H7 (cell line): ENCODE results near the gene DNAH14. TPM values are rescaled to one million over a fixed set of nuclear protein-coding genes. Genes with fewer than 3 reads are reported as not detected.
"Not testable (repeated sequence)": the region's sequence is repeated elsewhere in the genome, so short reads cannot be mapped to it uniquely, and the experiment has no call there.

Source experiments
- DNase-seq: peaks from one replicate; pipeline ENCODE4 v3.0.0; 2012
- H3K27me3 ChIP-seq: 2 replicates; pipeline ENCODE4 v1.6.0; 2011; ENCODE audit warnings: mild to moderate bottlenecking, low read length; ENCODE audit not compliant: control insufficient read depth, insufficient read depth
- H3K36me3 ChIP-seq: replicated peaks from 2 replicates; pipeline ENCODE4 v1.5.1; 2011; ENCODE audit warnings: low read length; ENCODE audit not compliant: control insufficient read depth, insufficient read depth
- H3K4me3 ChIP-seq: 2 replicates; pipeline ENCODE4 v1.5.1; 2011; ENCODE audit warnings: low read depth, mild to moderate bottlenecking, control low read depth, low read length, moderate library complexity; ENCODE audit not compliant: insufficient read depth
- total RNA-seq: library from RNA; depleted of rRNA; stranded (reverse); fragments of >200 nt; shearing (Covaris generic); gene quantifications from 2 replicates; pipeline ENCODE4 v1.2.3, GENCODE V29; 2014; rRNA removed

DNAH14 gene
- total RNA-seq: 42.9 and 53.7 TPM in 2 replicates

- Histone ChIP-seq H3K4me3 (peak within 1 kb of the TSS; percentile 77), H3K27me3 (no peaks in the 10 kb centered on the region; the same call in 1 of the 2 replicates), H3K36me3 (no peaks in the 10 kb centered on the region)
- peak; percentile 90 for DNase-seq
Measured at GRCh38 chr1:224929335-224930237, at the start of gene DNAH14. Gene DNAH14 (plus strand): TSS chr1:224929675. CDS start chr1:224952703, 23,028 bp downstream.

GRCh38 chr1:224880593-224881307 lies 48.7 kb upstream of the DNAH14 start:
- peak; percentile 36 for DNase-seq
- no peak overlapping the region for H3K4me3 ChIP-seq
- no peaks in the 10 kb centered on the region for H3K27me3 ChIP-seq
- no peaks in the 10 kb centered on the region for H3K36me3 ChIP-seq

DNA sequence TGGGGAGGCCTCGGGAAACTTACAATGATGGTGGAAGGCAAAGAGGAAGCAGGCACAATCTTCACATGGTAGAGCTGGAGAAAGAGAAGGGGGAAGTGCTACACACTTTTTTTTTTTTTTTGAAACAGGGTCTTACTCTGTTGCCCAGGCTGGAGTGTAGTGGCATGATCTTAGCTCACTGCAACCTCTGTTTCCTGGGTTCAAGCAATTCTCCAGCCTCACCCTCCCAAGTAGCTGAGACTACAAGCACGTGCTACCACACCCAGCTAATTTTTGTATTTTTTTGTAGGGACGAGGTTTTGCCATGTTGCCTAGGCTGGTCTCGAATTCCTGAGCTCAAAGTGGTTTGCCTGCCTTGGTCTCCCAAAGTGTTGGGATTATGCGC lies 48.2 kb upstream of the DNAH14 start:
- H3K4me3 ChIP-seq, H3K27me3 ChIP-seq, H3K36me3 ChIP-seq, DNase-seq: not testable (repeated sequence)

GRCh38 chr1:224881762-224882211 lies 47.7 kb upstream of the DNAH14 start:
- no peak overlapping the region for H3K4me3 ChIP-seq
- DNase-seq: no peak
- no peaks in the 10 kb centered on the region for H3K36me3 ChIP-seq
- no peaks in the 10 kb centered on the region for H3K27me3 ChIP-seq

DNA sequence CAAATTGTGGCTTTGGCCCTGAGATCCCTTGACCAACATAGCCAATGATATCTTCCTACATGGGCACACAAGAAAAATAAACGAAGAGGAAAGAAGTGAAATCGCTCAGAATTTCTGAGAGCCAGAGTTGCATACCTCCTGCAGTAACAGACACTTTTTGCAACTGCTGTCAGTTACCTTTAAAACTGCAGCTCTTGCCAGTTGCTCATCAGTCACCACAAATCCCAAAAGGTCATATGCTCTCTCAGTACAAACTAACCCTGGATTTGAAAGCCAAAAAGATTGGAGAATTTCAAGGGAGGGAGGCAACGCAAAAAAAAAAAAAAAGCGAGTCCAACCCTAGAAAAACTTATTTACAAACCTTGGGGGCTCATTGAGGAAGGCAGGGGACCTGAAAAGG lies 47.2 kb upstream of the DNAH14 start:
- DNase-seq: no peak
- no peak overlapping the region for H3K4me3 ChIP-seq

DNA sequence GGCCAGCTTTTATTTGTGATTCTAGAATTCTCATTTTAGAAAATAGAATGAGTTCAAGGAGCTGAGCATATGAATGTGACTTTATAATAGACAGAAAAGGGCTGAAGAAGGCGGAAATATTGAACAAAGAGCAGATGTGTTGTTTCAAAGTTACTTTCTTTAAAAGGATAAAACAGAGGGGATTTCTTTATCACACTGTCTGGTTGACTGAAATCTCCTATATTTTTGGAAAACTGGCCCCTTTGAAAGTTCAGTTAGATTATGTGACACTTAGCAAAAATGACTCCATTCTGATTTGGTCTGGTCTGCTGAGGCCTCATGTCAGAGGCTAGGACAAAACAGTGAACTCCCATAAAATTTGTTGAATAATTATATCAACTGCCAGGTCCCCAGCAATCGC lies 46.4 kb upstream of the DNAH14 start:
- Histone ChIP-seq H3K27me3 (no peaks in the 10 kb centered on the region), H3K4me3 (no peak overlapping the region), H3K36me3 (no peaks in the 10 kb centered on the region)
- no peak for DNase-seq

More for the DNA sequence above, 47.2 kb upstream of the DNAH14 start:
- Histone ChIP-seq H3K36me3 (no peaks in the 10 kb centered on the region), H3K27me3 (no peaks in the 10 kb centered on the region)

DNA sequence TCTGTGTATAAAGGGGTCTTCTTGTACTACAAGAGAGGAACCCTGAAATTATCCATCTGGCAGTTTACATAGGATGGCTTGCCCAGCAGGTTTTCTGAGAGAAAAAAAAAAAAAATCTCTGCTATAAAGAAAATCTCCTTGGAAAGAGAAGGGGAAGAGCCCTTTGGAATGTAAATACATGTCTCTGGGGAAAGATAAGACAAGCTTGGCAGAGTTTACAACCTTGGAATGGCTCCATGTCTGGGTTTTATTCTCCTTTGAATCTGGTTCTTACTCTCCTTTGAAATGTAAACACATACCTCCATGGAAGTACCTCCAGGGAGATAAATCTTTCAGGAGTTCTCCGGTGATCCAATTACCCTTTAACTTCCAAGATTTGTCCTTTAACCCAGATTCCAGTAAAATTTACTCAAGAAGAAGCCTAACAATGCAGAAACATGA lies 45.1 kb upstream of the DNAH14 start:
- H3K27me3 ChIP-seq: no peaks in the 10 kb centered on the region
- H3K36me3 ChIP-seq: no peaks in the 10 kb centered on the region
- DNase-seq: no peak
- no peak overlapping the region for H3K4me3 ChIP-seq

- H3K36me3 ChIP-seq, DNase-seq, H3K4me3 ChIP-seq, H3K27me3 ChIP-seq: not testable (repeated sequence)
Measured at GRCh38 chr1:224885376-224885775, 44.1 kb upstream of the DNAH14 start.

GRCh38 chr1:224894915-224895314 lies 34.6 kb upstream of the DNAH14 start:
- peak; percentile 27 for DNase-seq
- no peaks in the 10 kb centered on the region for H3K36me3 ChIP-seq
- no peaks in the 10 kb centered on the region for H3K27me3 ChIP-seq
- H3K4me3 ChIP-seq: no peak overlapping the region

DNA sequence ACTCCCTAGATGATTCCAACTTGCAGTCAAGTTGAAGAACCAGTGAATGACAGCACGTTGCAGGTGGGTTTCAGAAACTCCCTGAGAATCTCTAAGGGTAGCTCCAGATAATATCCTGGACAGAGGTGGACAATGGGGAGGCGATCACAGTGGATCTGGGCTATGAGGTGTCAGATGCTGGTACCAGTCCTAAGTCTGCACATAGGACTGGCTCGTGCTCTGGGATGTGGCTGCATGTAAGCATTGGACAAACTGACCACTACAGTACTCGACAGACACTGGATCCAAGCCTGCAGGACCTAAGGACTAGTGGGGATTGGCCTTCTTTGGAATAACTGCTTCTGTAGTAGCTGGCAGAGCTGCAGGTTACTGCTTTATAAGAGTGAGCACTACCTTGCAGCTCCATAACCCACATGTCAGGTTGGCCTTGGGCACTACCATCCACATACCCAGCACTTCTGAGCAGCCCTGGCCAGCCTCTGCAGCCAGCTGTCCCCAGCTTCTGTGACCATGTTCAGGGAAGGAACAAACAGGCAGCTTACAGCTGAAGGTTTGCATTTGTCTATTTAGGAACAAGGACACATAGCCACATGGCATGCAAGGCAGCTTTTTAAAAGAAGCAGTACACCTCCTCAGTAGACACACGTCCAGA lies 33.2 kb upstream of the DNAH14 start:
- H3K4me3 ChIP-seq: no peak overlapping the region
- H3K36me3 ChIP-seq: no peaks in the 10 kb centered on the region
- no peak for DNase-seq

GRCh38 chr1:224897529-224898327 lies 31.7 kb upstream of the DNAH14 start:
- Histone ChIP-seq H3K4me3 (no peak overlapping the region), H3K36me3 (no peaks in the 10 kb centered on the region), H3K27me3 (no peaks in the 10 kb centered on the region; the same call in 1 of the 2 replicates)
- DNase-seq: no peak

More for the DNA sequence above, 33.2 kb upstream of the DNAH14 start:
- H3K27me3 ChIP-seq: no peaks in the 10 kb centered on the region; the same call in 1 of the 2 replicates

DNA sequence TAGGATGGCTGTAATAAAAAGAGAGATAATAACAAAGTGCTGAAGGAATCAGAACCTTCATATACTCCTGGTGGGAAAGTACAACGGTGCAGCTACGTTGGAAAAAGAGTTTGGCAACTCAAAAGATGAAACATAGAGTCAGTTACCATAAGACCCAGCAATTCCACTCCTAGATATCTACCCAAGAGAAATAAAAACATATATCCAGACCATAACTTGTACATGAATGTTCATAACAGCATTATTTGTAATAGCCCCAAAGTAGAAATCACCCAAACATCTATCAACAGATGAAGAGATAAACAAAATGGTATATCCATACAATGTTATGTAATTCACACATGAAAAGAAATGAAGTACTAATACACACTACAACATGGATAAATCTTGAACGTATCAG lies 30.5 kb upstream of the DNAH14 start:
- Histone ChIP-seq H3K4me3 (no peak overlapping the region), H3K36me3 (no peaks in the 10 kb centered on the region), H3K27me3 (no peaks in the 10 kb centered on the region; the same call in 1 of the 2 replicates)
- no peak for DNase-seq

GRCh38 chr1:224900062-224900630 lies 29.3 kb upstream of the DNAH14 start:
- Histone ChIP-seq H3K36me3 (no peaks in the 10 kb centered on the region), H3K4me3 (no peak overlapping the region), H3K27me3 (no peaks in the 10 kb centered on the region; the same call in 1 of the 2 replicates)
- no peak for DNase-seq
